NCI-H1417 treated with DMSO at 0.1 percent for 48 hours (cell line): Measurements from ENCODE around the gene SLC25A45.

Experiments used
- DNase-seq: peaks from one replicate; lab custom pipeline; 2025; lab: John Stamatoyannopoulos, UW

The SLC25A45 gene

DNA sequence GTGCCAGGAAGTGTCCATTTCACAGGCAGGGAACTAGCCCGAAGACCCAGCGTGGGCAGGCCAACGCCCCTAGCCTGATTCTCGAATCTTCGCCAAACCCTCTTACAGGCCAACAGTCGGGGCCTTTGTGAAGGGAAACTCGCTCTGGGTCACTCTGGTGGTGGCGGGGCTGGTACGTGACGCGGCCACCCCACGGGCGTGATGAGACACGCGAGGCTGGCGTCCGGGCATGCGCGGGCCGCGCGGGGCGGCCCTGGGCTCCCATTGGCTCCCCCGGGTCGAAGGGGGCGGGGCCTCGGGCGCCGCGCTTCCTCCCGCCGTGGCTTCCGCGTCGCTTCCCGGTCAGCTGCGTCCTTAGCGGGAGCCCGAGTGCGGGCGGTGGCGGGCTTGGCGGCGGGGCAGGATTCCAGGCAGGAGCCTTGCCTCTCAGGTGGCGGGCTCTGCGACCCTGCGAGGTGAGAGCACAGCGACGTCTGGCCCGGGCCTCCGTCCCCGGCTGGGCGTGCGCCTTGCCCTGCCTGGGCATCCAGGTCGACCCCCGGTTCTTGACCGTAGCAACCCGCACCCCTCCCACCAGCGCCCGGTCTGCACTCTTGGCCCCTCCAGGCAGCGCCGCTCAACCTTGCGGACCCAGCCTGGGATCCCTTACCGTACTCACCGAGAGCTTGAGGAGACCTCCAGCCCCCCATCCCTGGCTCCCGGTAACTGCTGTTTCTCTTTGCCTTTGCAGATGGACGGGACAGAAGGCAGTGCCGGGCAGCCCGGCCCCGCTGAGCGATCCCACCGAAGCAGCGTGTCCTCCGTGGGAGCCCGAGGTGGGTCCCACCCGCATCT is 4.1 kb upstream of the SLC25A45 start, which contains the start of gene FRMD8:
Gene FRMD8, plus strand, starts transcription at position 331 of the 834 bp plus-strand sequence. Its CDS starts 400 bp downstream, at position 731.
- peak; percentile 43 for DNase-seq

- DNase-seq: no peak
Observed at GRCh38 chr11:65384301-65384889, 1.9 kb upstream of the SLC25A45 start.

DNA sequence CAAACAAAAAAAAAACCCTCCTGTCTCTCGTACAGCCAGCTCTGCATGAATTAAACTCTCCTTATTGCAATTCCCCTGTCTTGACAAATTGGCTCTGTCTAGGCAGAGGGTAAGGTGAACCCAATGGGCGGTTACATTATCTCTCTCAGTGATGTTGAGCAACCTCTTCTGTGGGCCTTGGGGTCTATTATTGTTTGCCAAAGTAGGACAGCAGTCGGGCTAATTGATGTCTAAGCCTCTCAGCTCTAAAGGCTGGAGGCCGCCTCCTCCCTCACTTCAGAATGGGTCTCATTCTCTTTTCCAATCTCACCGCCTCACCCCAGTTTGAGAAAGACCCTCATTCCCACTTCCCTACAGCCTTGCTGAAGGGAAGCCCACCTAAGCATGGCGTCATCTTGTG is 1.3 kb upstream of the SLC25A45 start:
- DNase-seq: no peak

DNA sequence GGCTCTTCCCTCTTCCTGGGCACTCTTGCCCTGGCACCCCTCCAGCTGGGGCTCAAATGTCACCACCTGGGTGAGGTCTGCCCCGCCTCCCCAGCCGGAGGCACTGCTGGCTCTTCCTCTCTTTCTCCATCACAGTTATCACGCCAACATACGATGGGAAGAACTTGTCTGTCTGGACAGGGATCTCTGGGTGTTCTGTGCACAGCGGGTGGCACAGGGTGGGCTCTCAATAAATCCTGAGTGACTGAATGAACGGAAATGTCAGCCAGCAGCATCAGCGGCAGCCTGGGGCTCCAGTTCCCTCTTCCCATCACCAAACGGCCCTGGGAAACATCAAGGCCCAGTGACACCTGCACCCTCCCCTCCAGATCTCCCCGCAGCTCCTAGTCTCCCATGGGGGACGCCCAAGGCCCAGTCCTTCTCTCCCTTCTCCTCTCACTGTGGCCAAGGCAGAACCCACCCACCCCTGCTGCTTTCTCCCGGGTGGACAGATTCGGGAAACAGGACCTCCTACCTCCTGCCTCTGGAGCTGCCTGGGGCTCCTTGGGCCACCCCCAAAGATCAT is 440 bp upstream of the SLC25A45 start:
- no peak for DNase-seq

- no peak for DNase-seq
Observed at GRCh38 chr11:65381716-65382032, 772 bp downstream of the SLC25A45 start.

- no peak for DNase-seq
Observed at GRCh38 chr11:65380460-65381119, 1.9 kb downstream of the SLC25A45 start.

- DNase-seq: no peak
Observed at GRCh38 chr11:65379698-65380459, 2.6 kb downstream of the SLC25A45 start.

DNA sequence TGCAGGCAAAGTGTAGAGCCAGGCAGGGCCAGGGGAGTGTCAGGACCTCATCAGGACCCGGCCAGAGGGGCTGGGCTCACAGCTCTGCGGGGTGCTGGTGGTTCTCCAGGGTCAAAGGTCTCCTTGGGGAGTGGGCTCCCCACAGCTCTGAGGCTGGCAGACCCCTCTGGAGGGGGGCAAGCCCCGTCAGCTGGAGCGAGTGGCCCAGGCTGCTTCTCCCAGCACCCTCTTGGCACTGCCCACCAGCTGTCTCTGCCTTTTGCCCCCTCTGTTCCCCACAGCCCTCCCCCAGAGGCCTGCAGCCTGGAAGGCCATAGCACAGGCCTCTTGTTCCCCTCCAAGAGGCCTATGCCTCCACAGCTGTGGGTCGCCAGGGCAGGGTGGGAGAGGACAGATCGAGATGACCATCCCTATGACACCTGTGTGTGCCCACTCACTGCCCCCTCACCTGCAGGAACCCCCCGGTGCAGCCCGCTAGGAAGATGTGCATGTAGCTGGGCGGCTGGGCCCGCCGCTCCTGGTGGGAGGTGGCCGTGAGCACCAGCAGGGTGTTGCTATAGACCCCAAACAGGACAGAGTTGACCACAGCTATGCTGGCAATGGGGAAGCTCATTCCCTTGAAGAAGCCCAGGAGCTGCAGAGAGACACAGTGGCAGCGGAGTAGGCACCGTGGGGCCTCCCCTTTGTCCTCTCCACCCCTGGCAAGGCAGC is 3.4 kb downstream of the SLC25A45 start:
- DNase-seq: no peak

DNA sequence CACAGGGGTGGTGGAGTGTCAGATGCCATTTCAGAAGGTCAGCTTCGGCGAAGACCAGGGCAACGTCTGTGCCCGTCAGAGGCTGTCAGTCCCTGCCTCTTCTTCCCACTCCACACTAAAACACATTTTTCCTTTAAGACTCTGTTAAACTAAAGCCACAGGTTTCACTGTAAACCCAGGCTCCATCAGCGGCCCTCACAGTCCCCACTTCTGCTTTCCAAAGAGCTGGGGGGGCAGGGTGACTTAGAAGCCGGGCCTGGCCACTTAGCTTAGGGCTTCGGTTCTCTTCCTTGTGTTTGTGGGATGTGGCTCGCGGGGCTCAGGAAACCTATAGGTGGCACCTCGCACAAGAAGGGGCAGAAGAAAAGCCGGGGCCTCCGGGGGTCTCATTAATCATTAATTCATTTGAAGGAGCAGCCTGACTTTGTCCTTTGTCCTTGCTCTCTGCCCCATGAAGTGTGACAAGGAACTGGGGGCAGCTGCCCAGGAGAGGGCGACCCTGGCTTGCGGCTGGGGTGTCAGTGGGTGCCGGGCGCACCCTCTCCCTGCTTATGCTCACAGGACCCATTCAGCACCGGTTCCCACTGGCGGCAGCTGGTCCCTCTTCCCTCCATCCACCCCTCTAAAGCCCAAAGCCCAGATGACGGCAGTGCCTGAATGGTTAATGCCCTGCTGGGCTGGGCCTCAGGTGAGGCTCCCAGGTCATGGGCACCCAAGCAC is 4.1 kb downstream of the SLC25A45 start:
- no peak for DNase-seq

DNA sequence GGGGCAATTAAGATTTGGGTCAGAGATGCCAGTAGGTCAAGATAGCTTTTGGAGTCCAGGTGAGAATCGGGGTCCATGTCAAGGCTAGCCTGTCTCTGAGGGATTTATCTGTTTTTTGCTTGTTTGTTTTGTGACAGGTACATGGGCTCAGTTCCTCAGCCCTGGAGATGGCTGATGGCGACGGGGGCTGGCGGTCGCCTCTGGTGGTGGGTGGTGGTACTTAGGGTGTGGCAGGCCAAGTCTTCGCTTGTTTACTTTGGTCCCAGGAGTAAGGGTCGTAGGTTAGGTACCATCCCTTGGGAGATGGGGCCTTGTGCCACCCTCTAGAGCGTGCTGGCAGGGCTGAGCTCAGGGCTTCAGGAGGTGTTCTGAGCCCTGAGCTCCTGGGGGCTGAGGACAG is 4.7 kb downstream of the SLC25A45 start:
- no peak for DNase-seq

- no peak for DNase-seq
Observed at GRCh38 chr11:65377036-65377435, 5.4 kb downstream of the SLC25A45 start.

DNA sequence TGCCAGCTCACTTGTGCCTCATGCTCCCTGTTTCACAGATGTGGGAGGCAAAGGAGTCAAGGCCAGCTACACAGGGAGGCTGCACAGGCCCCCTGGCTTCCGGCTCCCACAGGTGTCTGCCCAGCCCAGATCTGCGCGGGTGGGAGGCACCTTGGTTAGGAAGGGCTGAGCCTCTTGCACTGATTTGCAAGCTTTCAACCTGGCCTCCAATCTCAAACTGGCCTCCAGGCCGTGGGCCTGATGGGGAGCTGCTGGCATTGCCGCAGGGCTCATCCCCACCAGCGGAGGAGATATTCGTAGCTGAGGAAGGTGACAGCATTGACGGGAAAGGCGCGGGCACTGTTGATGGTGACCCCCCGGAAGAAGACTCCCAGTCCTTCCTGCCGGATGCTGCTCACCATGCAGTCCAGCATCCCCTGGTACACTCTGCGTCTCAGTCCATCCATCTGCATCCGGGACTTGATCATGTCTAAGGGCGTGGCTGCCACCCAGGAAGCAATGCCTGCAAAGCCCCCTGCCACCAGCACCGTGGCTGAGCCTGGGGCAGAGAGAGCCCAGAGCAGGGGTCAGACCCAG is 6.2 kb downstream of the SLC25A45 start:
- no peak for DNase-seq

- no peak for DNase-seq
Observed at GRCh38 chr11:65375012-65375411, 7.4 kb downstream of the SLC25A45 start.

- DNase-seq: no peak
Observed at GRCh38 chr11:65373839-65374580, 8.4 kb downstream of the SLC25A45 start.

DNA sequence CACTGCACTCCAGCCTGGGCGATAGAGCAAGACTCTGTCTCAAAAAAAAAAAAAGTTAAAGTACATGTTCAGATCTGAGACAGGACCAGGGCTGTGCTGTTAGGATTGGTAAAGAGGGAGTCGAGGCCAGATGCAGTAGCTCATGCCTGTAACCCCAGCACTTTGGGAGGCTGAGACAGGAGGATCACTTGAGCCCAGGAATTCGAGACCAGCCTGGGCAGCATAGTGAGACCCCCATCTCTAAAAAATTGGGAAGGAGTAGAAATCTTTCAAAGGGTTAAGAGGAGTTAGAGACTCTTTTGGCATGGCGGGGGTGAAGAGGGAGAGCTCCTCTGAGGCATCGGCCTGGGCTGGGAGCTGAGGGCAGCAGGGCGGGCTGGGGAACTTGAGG is 11.8 kb downstream of the SLC25A45 start:
- no peak for DNase-seq

DNA sequence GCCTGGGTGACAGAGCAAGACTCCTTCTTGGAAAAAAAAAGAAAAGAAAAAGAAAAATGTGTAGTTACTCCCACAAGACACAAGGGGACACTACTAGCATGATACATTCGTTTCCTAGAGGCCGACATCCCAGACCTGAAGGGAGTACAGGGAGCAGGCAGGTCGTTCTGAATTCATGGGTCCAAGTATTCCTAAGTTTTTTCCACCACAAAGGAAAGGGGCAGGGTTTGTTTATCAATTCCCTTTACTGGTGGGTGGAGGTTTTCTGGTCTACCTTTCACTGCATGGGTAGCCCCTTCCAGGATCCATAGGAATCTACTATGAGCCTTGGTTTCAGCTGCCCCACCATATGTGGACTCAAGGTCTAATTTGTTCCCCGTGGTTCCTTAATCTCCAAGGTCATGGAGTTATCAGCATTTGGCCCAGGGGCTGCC is 16.1 kb downstream of the SLC25A45 start:
- peak; percentile 44 for DNase-seq

DNA sequence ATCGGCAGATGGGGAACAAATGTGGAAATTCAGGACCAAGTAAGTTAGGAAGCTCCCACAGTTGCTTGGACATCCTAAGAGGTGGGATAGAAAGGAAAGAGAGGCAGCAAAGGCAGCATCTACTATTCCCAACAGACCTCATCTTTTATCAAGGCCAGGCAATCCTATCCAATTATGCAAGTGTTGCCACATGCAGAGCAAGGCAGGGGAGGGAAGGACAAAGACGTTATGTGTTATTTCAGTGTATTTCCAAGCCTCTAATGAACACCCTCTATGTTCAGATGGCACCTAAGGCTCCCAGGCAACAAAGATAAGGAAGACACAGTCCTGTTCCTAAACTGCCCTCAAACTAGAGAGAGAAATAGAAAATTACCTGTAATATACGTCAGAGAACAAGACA is 18.7 kb downstream of the SLC25A45 start:
- DNase-seq: no peak

DNA sequence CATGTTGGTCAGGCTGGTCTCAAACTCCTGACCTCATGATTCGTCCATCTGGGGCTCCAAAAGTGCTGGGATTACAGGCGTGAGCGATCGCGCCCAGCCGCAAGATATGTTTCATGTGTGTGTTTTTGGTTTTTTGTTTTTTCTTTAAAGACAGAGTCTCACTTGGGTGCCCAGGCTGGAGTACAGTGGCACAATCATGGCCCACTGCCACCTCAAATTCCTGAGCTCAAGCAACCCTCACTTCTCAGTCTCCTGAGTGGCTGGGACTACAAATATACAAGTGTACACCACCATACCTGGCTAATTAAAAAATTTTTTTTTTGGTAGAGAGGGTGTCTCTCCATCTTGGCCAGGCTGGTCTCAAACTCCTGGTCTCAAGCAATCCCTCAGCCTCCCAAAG is 19.5 kb downstream of the SLC25A45 start:
- no peak for DNase-seq

- DNase-seq: no peak
Observed at GRCh38 chr11:65362320-65362931, 20.0 kb downstream of the SLC25A45 start.
